ENCODE data around the gene KCP.
A peak's percentile ranks its signal among the peaks of the same experiment; 100 is the strongest.

KCP gene

GRCh38 chr7:128940494-128941322 lies 30.2 kb upstream of the KCP start:
- H3K4me1 ChIP-seq (ENCODE audit: control insufficient read depth in 1 of 2, insufficient read depth in 1 of 2, low read depth in 1 of 2, low read length in 1 of 2), result peaks cover 38 to 40% of the 10 kb centered on the region in 2 experiments
- no peaks in the 10 kb centered on the region for H3K27me3 ChIP-seq
- H3K4me3 ChIP-seq (ENCODE audit: low read depth in 1 of 2, low read length in 1 of 2), result peak overlapping the region; percentile 85 to 90
- H3K27ac ChIP-seq, result peak overlapping the region; percentile 82
- no peaks in the 10 kb centered on the region for H3K9me3 ChIP-seq
- peaks cover 8% of the 10 kb centered on the region for H3K36me3 ChIP-seq
- TF ChIP-seq CTCF (IDR thresholded peaks at IDR 0.05), result no peak

- H3K4me3 ChIP-seq (ENCODE audit: low read depth in 1 of 2, low read length in 1 of 2), result peak overlapping the region; percentile 85 to 90
- peaks cover 38 to 40% of the 10 kb centered on the region in 2 experiments for H3K4me1 ChIP-seq (ENCODE audit: control insufficient read depth in 1 of 2, insufficient read depth in 1 of 2, low read depth in 1 of 2, low read length in 1 of 2)
- peak overlapping the region; percentile 82 for H3K27ac ChIP-seq
- H3K9me3 ChIP-seq, result no peaks in the 10 kb centered on the region
- no peak for TF ChIP-seq CTCF (IDR thresholded peaks at IDR 0.05)
- peaks cover under 1% of the 10 kb centered on the region for H3K36me3 ChIP-seq
- H3K27me3 ChIP-seq, result no peaks in the 10 kb centered on the region
These were observed 29.4 kb upstream of the KCP start for GRCh38 chr7:128939861-128940410.

GRCh38 chr7:128939075-128939860 lies 28.8 kb upstream of the KCP start:
- peak overlapping the region; percentile 85 to 90 for H3K4me3 ChIP-seq (ENCODE audit: low read depth in 1 of 2, low read length in 1 of 2)
- no peaks in the 10 kb centered on the region for H3K9me3 ChIP-seq
- TF ChIP-seq CTCF (IDR thresholded peaks at IDR 0.05), result no peak
- no peaks in the 10 kb centered on the region for H3K27me3 ChIP-seq
- H3K36me3 ChIP-seq, result no peaks in the 10 kb centered on the region
- H3K27ac ChIP-seq, result peak overlapping the region; percentile 82
- H3K4me1 ChIP-seq (ENCODE audit: control insufficient read depth in 1 of 2, insufficient read depth in 1 of 2, low read depth in 1 of 2, low read length in 1 of 2), result peaks cover 38 to 40% of the 10 kb centered on the region in 2 experiments

GRCh38 chr7:128938544-128939074 lies 28.1 kb upstream of the KCP start:
- Histone ChIP-seq H3K9me3 (no peaks in the 10 kb centered on the region), H3K27ac (peak overlapping the region; percentile 82), H3K27me3 (no peaks in the 10 kb centered on the region), H3K4me3 (ENCODE audit: low read depth in 1 of 2, low read length in 1 of 2) (peak overlapping the region; percentile 85 to 90), H3K36me3 (no peaks in the 10 kb centered on the region), H3K4me1 (ENCODE audit: control insufficient read depth in 1 of 2, insufficient read depth in 1 of 2, low read depth in 1 of 2, low read length in 1 of 2) (peaks cover 38 to 40% of the 10 kb centered on the region in 2 experiments)
- TF ChIP-seq CTCF (IDR thresholded peaks at IDR 0.05), result no peak

All from neutrophil (primary cell).